CD14-positive monocyte (primary cell): ENCODE results near the gene NUMB. TPM values are rescaled to one million over a fixed set of nuclear protein-coding genes. Genes with fewer than 3 reads are reported as not detected.

Experiments
- DNase-seq, 3 donors: peaks; one replicate each; pipeline ENCODE4 v3.0.0-alpha.2; 2011 to 2022
- H2AFZ ChIP-seq: 2 replicates; pipeline ENCODE4 v1.6.0; 2012; ENCODE audit warnings: mild to moderate bottlenecking, low read depth, low read length, inconsistent platforms; ENCODE audit not compliant: insufficient read depth, poor library complexity, severe bottlenecking
- H3K27ac ChIP-seq, 2 donors: 1 replicate in 1 of 2; 2 replicates in 1 of 2; pipeline ENCODE4 v1.5.1; 2012 to 2013; ENCODE audit warnings: low read length in 2 of 2, control low read depth in 1 of 2, inconsistent platforms in 1 of 2, low read depth in 1 of 2, mild to moderate bottlenecking in 1 of 2
- H3K27me3 ChIP-seq, 2 donors: one replicate each; pipeline versions ENCODE4 v1.6.0 to v1.6.1; 2011 to 2013; ENCODE audit warnings: low read length in 2 of 2; ENCODE audit not compliant: control insufficient read depth in 2 of 2, insufficient read depth in 2 of 2
- H3K36me3 ChIP-seq, 2 donors: replicated peaks in 1 of 2; 1 replicate in 1 of 2; 2 replicates in 1 of 2; pipeline versions ENCODE4 v1.5.1 to v1.6.1; 2012 to 2013; ENCODE audit warnings: low read length in 2 of 2, control low read depth in 1 of 2, inconsistent platforms in 1 of 2, mild to moderate bottlenecking in 1 of 2; ENCODE audit not compliant: insufficient read depth in 2 of 2, control insufficient read depth in 1 of 2
- H3K4me1 ChIP-seq, 2 donors: 1 replicate in 1 of 2; 2 replicates in 1 of 2; pipeline versions ENCODE4 v1.5.1 to v1.6.1; 2012 to 2013; ENCODE audit warnings: low read length in 2 of 2, control low read depth in 1 of 2, inconsistent platforms in 1 of 2, mild to moderate bottlenecking in 1 of 2, moderate library complexity in 1 of 2; ENCODE audit not compliant: insufficient read depth in 2 of 2, control insufficient read depth in 1 of 2
- H3K4me2 ChIP-seq: replicated peaks from 2 replicates; pipeline ENCODE3; 2012; ENCODE audit warnings: low read length, moderate library complexity, mild to moderate bottlenecking; ENCODE audit not compliant: poor library complexity, severe bottlenecking; ENCODE audit errors: extremely low read depth
- H3K4me3 ChIP-seq, 3 experiments: fragments of 200-600 bp in 1 of 3; sonication (generic) in 1 of 3; replicated peaks in 1 of 3; 1 replicate in 2 of 3; 2 replicates in 1 of 3; pipeline ENCODE4 v1.5.1; 2011 to 2013; ENCODE audit warnings: low read length in 3 of 3, mild to moderate bottlenecking in 3 of 3, control low read depth in 2 of 3, low read depth in 2 of 3, inconsistent platforms in 1 of 3, moderate library complexity in 1 of 3
- H3K79me2 ChIP-seq: 2 replicates; pipeline ENCODE4 v1.6.0; 2012; ENCODE audit warnings: mild to moderate bottlenecking, control low read depth, inconsistent platforms, low read length, moderate library complexity; ENCODE audit not compliant: insufficient read depth
- H3K9ac ChIP-seq: 2 replicates; pipeline ENCODE4 v1.6.0; 2017; ENCODE audit warnings: low read length, mild to moderate bottlenecking; ENCODE audit not compliant: insufficient read depth, poor library complexity, severe bottlenecking
- H3K9me3 ChIP-seq, 2 donors: replicated peaks in 1 of 2; 1 replicate in 1 of 2; 2 replicates in 1 of 2; pipeline versions ENCODE4 v1.5.1 to v1.6.1; 2012 to 2013; ENCODE audit warnings: low read length in 2 of 2, control low read depth in 1 of 2; ENCODE audit not compliant: control insufficient read depth in 1 of 2, insufficient read depth in 1 of 2
- H4K20me1 ChIP-seq: 2 replicates; pipeline ENCODE4 v1.6.0; 2012; ENCODE audit warnings: mild to moderate bottlenecking, low read length, control low read depth, moderate library complexity; ENCODE audit not compliant: insufficient read depth
- H3K27ac Mint-ChIP-seq, 7 donors: one replicate each; pipeline ENCODE4 v1.8.0; 2020; ENCODE audit warnings: mild to moderate bottlenecking in 7 of 7, mixed read lengths in 7 of 7, moderate library complexity in 6 of 7, inconsistent platforms in 2 of 7
- H3K27me3 Mint-ChIP-seq, 3 donors: one replicate each; pipeline ENCODE4 v1.8.0; 2021 to 2022; ENCODE audit warnings: low read depth in 3 of 3, mild to moderate bottlenecking in 3 of 3, mixed read lengths in 3 of 3, moderate library complexity in 3 of 3, inconsistent platforms in 1 of 3
- H3K36me3 Mint-ChIP-seq, 2 donors: one replicate each; pipeline ENCODE4 v1.8.0; 2020; ENCODE audit warnings: mixed read lengths in 2 of 2, inconsistent platforms in 1 of 2, mild to moderate bottlenecking in 1 of 2
- H3K4me1 Mint-ChIP-seq: one replicate; pipeline ENCODE4 v1.8.0; 2020; ENCODE audit warnings: mild to moderate bottlenecking, mixed read lengths
- H3K4me3 Mint-ChIP-seq, 2 donors: one replicate each; pipeline ENCODE4 v1.8.0; 2020; ENCODE audit warnings: mild to moderate bottlenecking in 2 of 2, mixed read lengths in 2 of 2, moderate library complexity in 1 of 2
- H3K9me3 Mint-ChIP-seq, 7 donors: one replicate each; pipeline ENCODE4 v1.8.0; 2020 to 2022; ENCODE audit warnings: mixed read lengths in 7 of 7, mild to moderate bottlenecking in 6 of 7, moderate library complexity in 6 of 7, inconsistent platforms in 2 of 7
- CTCF ChIP-seq: fragments of 200-600 bp; IDR thresholded peaks from one replicate; pipeline ENCODE4 v1.8.0; 2022; ENCODE audit warnings: antibody characterized with exemption, mild to moderate bottlenecking
- WGBS: methylation state at CpG from one replicate; pipeline ENCODE4 v1.1.5; 2013; ENCODE audit warnings: missing lambda C conversion rate; ENCODE audit not compliant: insufficient coverage; 5-methylcytosine and 5-hydroxymethylcytosine counted together
- intact Hi-C, 2 donors: fragments of 100-400 bp; cut with micrococcal nuclease; formaldehyde crosslinking; loops; one replicate each; pipeline versions ENCODE4 v1.15.0 to v1.15.1; 2023
- polyA plus RNA-seq, 3 donors: library from polyadenylated mRNA; depleted of rRNA in 1 of 3; unstranded in 2 of 3; stranded (reverse) in 1 of 3; fragments of 300-500 nt in 2 of 3; fragments of >200 nt in 1 of 3; fragmentation: Illumina TruSeq in 2 of 3; gene quantifications; 1 replicate in 2 of 3; 2 replicates in 1 of 3; pipeline ENCODE4 v1.2.3, GENCODE V29; 2012 to 2021

NUMB gene
- polyA plus RNA-seq, 3 donors, result 83.4 to 223 (median 126) TPM

- H3K36me3 ChIP-seq, result peaks cover 3 to 4% of the 10 kb centered on the region in 2 donors
- WGBS, result no CpG with 5 or more reads among the region's 2 CpGs
- no peak for DNase-seq
- H3K4me3 Mint-ChIP-seq, result peak overlapping the region; percentile 45 to 76
- peaks cover 97% of the 10 kb centered on the region for H3K79me2 ChIP-seq
- H3K4me2 ChIP-seq, result peak overlapping the region; percentile 86
- peaks cover 0 to 3% (median 0%) of the 10 kb centered on the region in 7 donors for H3K9me3 Mint-ChIP-seq
- peaks cover 44 to 69% of the 10 kb centered on the region in 2 donors for H3K4me1 ChIP-seq
- H3K27ac Mint-ChIP-seq, result peak overlapping the region; percentile 32 to 89 (median 84)
- intact Hi-C loops, result loop anchor here in 1 of 2 donors (2.0 kb wide), 1 partner anchor 18 kb away; no protein-coding TSS in a partner anchor
- peak overlapping the region in 1 of 2 donors; percentile 45 for H3K27ac ChIP-seq
- H3K27me3 Mint-ChIP-seq, result peaks cover 0 to 3% (median 0%) of the 10 kb centered on the region in 3 donors
- no peaks in the 10 kb centered on the region for H3K27me3 ChIP-seq
- TF ChIP-seq CTCF, result no peak
- peaks cover 61% of the 10 kb centered on the region for H3K4me1 Mint-ChIP-seq
- peaks cover 9 to 23% of the 10 kb centered on the region in 2 donors for H3K36me3 Mint-ChIP-seq
- H4K20me1 ChIP-seq, result peaks cover 76% of the 10 kb centered on the region
- no peaks in the 10 kb centered on the region for H3K9me3 ChIP-seq
- peak overlapping the region in 1 of 3 experiments; percentile 99 for H3K4me3 ChIP-seq
- H2AFZ ChIP-seq, result no peak overlapping the region
- H3K9ac ChIP-seq, result peak overlapping the region; percentile 17
These were observed 3.1 kb downstream of the NUMB start for GRCh38 chr14:73455294-73455693.

GRCh38 chr14:73452341-73453186 lies 5.8 kb downstream of the NUMB start:
- DNase-seq, result peak in 2 of 3 donors; percentile 33 to 34
- H3K4me2 ChIP-seq, result peak overlapping the region; percentile 49
- no peaks in the 10 kb centered on the region for H3K27me3 ChIP-seq
- peak overlapping the region; percentile 29 to 76 for H3K27ac ChIP-seq
- peaks cover 48% of the 10 kb centered on the region for H3K4me1 Mint-ChIP-seq
- peaks cover 10 to 17% of the 10 kb centered on the region in 2 donors for H3K36me3 ChIP-seq
- no peak overlapping the region for H3K9ac ChIP-seq
- peak overlapping the region; percentile 74 to 92 (median 85) for H3K27ac Mint-ChIP-seq
- H3K9me3 Mint-ChIP-seq, result peaks cover 0 to 2% (median 0%) of the 10 kb centered on the region in 7 donors
- peaks cover 100% of the 10 kb centered on the region for H3K79me2 ChIP-seq
- peak overlapping the region; percentile 45 to 68 for H3K4me3 Mint-ChIP-seq
- H3K27me3 Mint-ChIP-seq, result no peaks in the 10 kb centered on the region
- peaks cover 36 to 52% of the 10 kb centered on the region in 2 donors for H3K4me1 ChIP-seq
- TF ChIP-seq CTCF, result no peak
- H4K20me1 ChIP-seq, result peaks cover 100% of the 10 kb centered on the region
- H3K36me3 Mint-ChIP-seq, result peaks cover 7 to 20% of the 10 kb centered on the region in 2 donors
- peak overlapping the region in 1 of 3 experiments; percentile 30 for H3K4me3 ChIP-seq
- no peak overlapping the region for H2AFZ ChIP-seq
- intact Hi-C loops, result no loop called here
- 62% methylated on average over 2 of the region's 11 CpGs for WGBS
- H3K9me3 ChIP-seq, result no peaks in the 10 kb centered on the region
